SK-N-SH treated with all-trans-retinoic acid at 6 μM for 48 hours (cell line): Measurements from ENCODE around the gene TMED6.

Experiments
- ATAC-seq: fragments of 200-7000 bp; cut with Tn5 transposase; 3 replicates; pipeline ENCODE4 v1.9.1; 2020; ENCODE audit warnings: mild to moderate bottlenecking, moderate library complexity
- ARNTL ChIP-seq: fragments of 450-650 bp; formaldehyde crosslinking; IDR thresholded peaks from 2 replicates; pipeline ENCODE4 v1.5.0; 2020; ENCODE audit warnings: low read depth, mild to moderate bottlenecking, moderate library complexity, borderline replicate concordance
- BACH2 ChIP-seq: fragments of 250-450 bp; sonication (Bioruptor Pico); IDR thresholded peaks from 2 replicates; pipeline ENCODE4 v1.9.0; 2021; ENCODE audit warnings: mild to moderate bottlenecking, borderline replicate concordance
- CSDC2 ChIP-seq: fragments of 250-450 bp; sonication (Bioruptor Pico); IDR thresholded peaks from 2 replicates; pipeline ENCODE4 v1.5.0; 2020; ENCODE audit warnings: mild to moderate bottlenecking, moderate library complexity
- ESRRG ChIP-seq: fragments of 250-450 bp; sonication (Bioruptor Pico); IDR thresholded peaks from 2 replicates; pipeline ENCODE4 v1.6.1; 2021; ENCODE audit warnings: mild to moderate bottlenecking
- GLIS3 ChIP-seq: fragments of 250-450 bp; sonication (Bioruptor Pico); IDR thresholded peaks from 2 replicates; pipeline ENCODE4 v1.5.0; 2020; ENCODE audit warnings: mild to moderate bottlenecking, moderate library complexity
- ISL1 ChIP-seq: fragments of 250-450 bp; sonication (Bioruptor Pico); IDR thresholded peaks from 2 replicates; pipeline ENCODE4 v2.1.2; 2022; ENCODE audit warnings: mild to moderate bottlenecking, moderate library complexity
- PPARA ChIP-seq: fragments of 250-450 bp; sonication (Bioruptor Pico); IDR thresholded peaks from 2 replicates; pipeline ENCODE4 v1.5.0; 2020; ENCODE audit warnings: mild to moderate bottlenecking, borderline replicate concordance
- RARB ChIP-seq: fragments of 250-450 bp; sonication (Bioruptor Pico); IDR thresholded peaks from 2 replicates; pipeline ENCODE4 v1.8.0; 2021; ENCODE audit warnings: mild to moderate bottlenecking, moderate library complexity
- SNAI2 ChIP-seq: fragments of 250-450 bp; sonication (Bioruptor Pico); IDR thresholded peaks from 2 replicates; pipeline ENCODE4 v1.5.0; 2020; ENCODE audit warnings: mild to moderate bottlenecking, moderate library complexity
- TCF4 ChIP-seq: fragments of 250-450 bp; sonication (Bioruptor Pico); IDR thresholded peaks from 2 replicates; pipeline ENCODE4 v1.8.0; 2021; ENCODE audit warnings: mild to moderate bottlenecking, moderate library complexity, borderline replicate concordance
- ZC3H10 ChIP-seq: fragments of 250-450 bp; sonication (Bioruptor Pico); IDR thresholded peaks from 2 replicates; pipeline ENCODE4 v1.5.1; 2021; ENCODE audit warnings: mild to moderate bottlenecking, moderate library complexity
- ZFP3 ChIP-seq: fragments of 250-450 bp; sonication (Bioruptor Pico); IDR thresholded peaks from 2 replicates; pipeline ENCODE4 v1.5.0; 2020; ENCODE audit warnings: mild to moderate bottlenecking, moderate library complexity
- ZNF565 ChIP-seq: fragments of 450-650 bp; formaldehyde crosslinking; conservative IDR thresholded peaks from 2 replicates; pipeline ENCODE4 v1.5.0; 2020; ENCODE audit warnings: low read depth, mild to moderate bottlenecking, moderate library complexity
- ZNF70 ChIP-seq: fragments of 450-650 bp; formaldehyde crosslinking; IDR thresholded peaks from 2 replicates; pipeline ENCODE4 v1.5.0; 2020; ENCODE audit warnings: mild to moderate bottlenecking, moderate library complexity
- ZNF8 ChIP-seq: fragments of 450-650 bp; formaldehyde crosslinking; IDR thresholded peaks from 2 replicates; pipeline ENCODE4 v1.5.0; 2020; ENCODE audit warnings: mild to moderate bottlenecking, moderate library complexity
- TF ChIP-seq, protein P1 (sequence below): fragments of 250-450 bp; sonication (Bioruptor Pico); IDR thresholded peaks from 2 replicates; pipeline ENCODE4 v1.8.0; 2020; ENCODE audit warnings: mild to moderate bottlenecking, moderate library complexity, borderline replicate concordance
- TF ChIP-seq, protein P2 (sequence below): fragments of 250-450 bp; sonication (Bioruptor Pico); IDR thresholded peaks from 2 replicates; pipeline ENCODE4 v1.5.1; 2021; ENCODE audit warnings: mild to moderate bottlenecking, moderate library complexity
- TF ChIP-seq, protein P3 (sequence below): fragments of 250-450 bp; sonication (Bioruptor Pico); IDR thresholded peaks from 2 replicates; pipeline ENCODE4 v1.8.0; 2021; ENCODE audit warnings: low read depth, mild to moderate bottlenecking, moderate library complexity, borderline replicate concordance
- TF ChIP-seq, protein P4 (sequence below): fragments of 250-450 bp; sonication (Bioruptor Pico); IDR thresholded peaks from 2 replicates; pipeline ENCODE4 v1.5.1; 2020; ENCODE audit warnings: low read depth, mild to moderate bottlenecking, moderate library complexity

TMED6 gene

DNA sequence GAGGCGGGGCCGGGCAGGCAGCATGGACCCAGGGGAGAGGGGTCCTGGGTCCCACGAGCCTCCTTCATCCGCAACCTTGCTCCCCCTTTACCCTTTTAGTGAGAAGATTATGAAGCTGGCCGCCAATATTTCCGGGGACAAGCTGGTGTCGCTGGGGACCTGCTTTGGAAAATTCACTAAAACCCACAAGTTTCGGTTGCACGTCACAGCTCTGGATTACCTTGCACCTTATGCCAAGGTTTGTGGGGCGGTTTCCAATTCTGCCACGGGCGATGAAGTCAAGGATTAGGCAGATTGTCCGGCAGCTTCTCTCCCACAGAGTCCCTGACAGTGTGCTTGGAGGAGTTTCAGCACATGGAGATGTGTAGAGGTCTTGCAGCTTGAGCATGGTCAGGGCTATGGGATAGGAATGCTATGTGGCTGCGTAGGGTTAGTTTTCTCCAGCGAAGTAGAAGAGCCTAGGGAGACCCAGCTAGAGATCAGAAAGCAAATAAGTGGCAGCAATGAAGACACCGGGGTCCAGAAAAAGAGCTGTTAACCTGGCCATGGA is 11.4 kb downstream of the TMED6 start (continued):
- TF ChIP-seq, protein P1, sequence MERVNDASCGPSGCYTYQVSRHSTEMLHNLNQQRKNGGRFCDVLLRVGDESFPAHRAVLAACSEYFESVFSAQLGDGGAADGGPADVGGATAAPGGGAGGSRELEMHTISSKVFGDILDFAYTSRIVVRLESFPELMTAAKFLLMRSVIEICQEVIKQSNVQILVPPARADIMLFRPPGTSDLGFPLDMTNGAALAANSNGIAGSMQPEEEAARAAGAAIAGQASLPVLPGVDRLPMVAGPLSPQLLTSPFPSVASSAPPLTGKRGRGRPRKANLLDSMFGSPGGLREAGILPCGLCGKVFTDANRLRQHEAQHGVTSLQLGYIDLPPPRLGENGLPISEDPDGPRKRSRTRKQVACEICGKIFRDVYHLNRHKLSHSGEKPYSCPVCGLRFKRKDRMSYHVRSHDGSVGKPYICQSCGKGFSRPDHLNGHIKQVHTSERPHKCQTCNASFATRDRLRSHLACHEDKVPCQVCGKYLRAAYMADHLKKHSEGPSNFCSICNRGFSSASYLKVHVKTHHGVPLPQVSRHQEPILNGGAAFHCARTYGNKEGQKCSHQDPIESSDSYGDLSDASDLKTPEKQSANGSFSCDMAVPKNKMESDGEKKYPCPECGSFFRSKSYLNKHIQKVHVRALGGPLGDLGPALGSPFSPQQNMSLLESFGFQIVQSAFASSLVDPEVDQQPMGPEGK (CRISPR knock-in tag): no peak
- no peak for TF ChIP-seq PPARA (CRISPR knock-in tag)
- no peak for TF ChIP-seq ZNF70
- no peak for TF ChIP-seq ZC3H10 (CRISPR knock-in tag)
- no peak for TF ChIP-seq ISL1 (CRISPR knock-in tag)

DNA sequence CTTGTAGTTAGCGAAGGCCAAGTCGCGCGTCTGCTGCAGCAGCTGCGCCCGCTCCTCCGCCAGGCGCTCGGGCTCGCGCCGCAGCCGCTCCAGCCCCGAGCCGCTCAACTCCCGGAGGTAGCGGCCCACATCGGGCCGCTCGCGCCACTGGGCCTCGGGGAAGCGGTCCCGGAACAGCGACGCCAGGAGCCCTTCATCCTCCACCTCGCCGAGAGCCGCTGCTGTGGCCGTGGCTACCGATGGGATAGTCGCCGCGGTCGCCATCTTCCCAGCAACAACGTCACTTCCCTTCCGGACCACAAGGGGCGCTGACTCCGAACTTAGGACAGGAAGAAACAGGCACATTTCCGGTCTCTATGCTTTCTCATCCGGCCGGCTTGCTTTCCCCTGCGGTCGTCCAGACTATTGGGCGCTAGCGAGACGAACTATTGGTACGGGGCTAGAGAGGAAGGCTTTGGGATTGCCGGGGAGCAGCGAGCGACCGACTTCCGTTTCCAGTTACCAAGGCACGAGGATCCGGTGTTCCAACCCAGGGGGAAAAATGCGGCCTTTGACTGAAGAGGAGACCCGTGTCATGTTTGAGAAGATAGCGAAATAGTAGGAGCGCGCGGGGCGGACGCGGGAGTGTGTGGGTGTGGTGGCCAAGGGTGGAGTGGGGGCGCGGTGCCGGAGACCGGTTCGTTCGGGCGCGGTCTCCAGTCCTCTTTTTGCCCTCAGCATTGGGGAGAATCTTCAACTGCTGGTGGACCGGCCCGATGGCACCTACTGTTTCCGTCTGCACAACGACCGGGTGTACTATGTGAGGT is 12.1 kb downstream of the TMED6 start, which contains the start of the genes COG8 and NIP7:
Gene COG8 (minus strand): TSS at position 276 of the 806 bp plus-strand sequence. CDS start 12 bp downstream, at position 264.
Gene NIP7 (plus strand): TSS at position 484 of the 806 bp plus-strand sequence. CDS start 58 bp downstream, at position 542.
- TF ChIP-seq CSDC2: no peak
- TF ChIP-seq PPARA (CRISPR knock-in tag): no peak
- no peak for TF ChIP-seq TCF4 (CRISPR knock-in tag)
- TF ChIP-seq, protein P2, sequence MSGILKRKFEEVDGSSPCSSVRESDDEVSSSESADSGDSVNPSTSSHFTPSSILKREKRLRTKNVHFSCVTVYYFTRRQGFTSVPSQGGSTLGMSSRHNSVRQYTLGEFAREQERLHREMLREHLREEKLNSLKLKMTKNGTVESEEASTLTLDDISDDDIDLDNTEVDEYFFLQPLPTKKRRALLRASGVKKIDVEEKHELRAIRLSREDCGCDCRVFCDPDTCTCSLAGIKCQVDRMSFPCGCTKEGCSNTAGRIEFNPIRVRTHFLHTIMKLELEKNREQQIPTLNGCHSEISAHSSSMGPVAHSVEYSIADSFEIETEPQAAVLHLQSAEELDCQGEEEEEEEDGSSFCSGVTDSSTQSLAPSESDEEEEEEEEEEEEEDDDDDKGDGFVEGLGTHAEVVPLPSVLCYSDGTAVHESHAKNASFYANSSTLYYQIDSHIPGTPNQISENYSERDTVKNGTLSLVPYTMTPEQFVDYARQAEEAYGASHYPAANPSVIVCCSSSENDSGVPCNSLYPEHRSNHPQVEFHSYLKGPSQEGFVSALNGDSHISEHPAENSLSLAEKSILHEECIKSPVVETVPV (CRISPR knock-in tag): no peak
- TF ChIP-seq SNAI2 (CRISPR knock-in tag): no peak
- no peak for TF ChIP-seq ARNTL (CRISPR knock-in tag)
- TF ChIP-seq ZFP3 (CRISPR knock-in tag): no peak
- no peak for TF ChIP-seq ZNF70
- no peak for TF ChIP-seq ZNF8 (CRISPR knock-in tag)
- TF ChIP-seq ZNF565 (CRISPR knock-in tag): no peak
- no peak for TF ChIP-seq BACH2 (CRISPR knock-in tag)
- TF ChIP-seq, protein P3, sequence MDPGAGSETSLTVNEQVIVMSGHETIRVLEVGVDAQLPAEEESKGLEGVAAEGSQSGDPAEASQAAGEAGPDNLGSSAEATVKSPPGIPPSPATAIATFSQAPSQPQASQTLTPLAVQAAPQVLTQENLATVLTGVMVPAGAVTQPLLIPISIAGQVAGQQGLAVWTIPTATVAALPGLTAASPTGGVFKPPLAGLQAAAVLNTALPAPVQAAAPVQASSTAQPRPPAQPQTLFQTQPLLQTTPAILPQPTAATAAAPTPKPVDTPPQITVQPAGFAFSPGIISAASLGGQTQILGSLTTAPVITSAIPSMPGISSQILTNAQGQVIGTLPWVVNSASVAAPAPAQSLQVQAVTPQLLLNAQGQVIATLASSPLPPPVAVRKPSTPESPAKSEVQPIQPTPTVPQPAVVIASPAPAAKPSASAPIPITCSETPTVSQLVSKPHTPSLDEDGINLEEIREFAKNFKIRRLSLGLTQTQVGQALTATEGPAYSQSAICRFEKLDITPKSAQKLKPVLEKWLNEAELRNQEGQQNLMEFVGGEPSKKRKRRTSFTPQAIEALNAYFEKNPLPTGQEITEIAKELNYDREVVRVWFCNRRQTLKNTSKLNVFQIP: no peak
- TF ChIP-seq, protein P1 (CRISPR knock-in tag): no peak
- no peak for TF ChIP-seq ESRRG (CRISPR knock-in tag)
- no peak for TF ChIP-seq ISL1 (CRISPR knock-in tag)
- TF ChIP-seq RARB (CRISPR knock-in tag): no peak
- no peak for TF ChIP-seq ZC3H10 (CRISPR knock-in tag)
- peak; percentile 99 for ATAC-seq

DNA sequence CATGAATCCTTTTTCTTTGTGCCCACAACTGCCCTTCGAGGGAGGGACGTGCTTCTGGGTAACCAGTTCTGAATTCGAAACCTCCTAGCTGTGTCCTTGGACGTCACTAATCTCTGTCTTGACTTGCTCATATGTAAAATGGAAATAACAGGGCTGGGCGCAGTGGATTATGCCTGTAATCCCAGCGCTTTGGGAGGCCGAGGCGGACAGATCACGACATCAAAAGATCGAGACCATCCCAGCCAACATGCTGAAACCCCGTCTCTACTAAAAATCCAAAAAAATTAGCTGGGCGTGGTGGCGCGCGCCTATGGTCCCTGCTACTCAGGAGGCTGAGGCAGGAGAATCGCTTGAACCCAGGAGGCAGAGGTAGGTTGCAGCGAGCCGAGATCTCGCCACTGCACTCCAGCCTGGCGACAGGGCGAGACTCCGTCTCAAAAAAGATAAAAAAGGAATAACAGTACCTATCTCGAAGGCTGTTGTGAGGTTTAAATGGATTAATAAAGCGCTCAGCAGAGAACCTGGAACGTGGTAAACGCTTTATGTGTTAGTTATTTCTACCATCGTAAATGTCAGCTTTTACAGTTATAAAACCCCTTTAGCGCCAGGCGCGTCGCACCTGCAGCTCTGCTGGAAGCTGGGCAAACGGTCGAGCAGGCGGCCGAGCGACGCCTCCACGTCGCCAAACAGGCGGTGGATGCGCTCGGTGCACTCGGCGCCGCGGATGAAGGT is 12.9 kb downstream of the TMED6 start:
- peak; percentile 1; the same call in 2 of the 3 replicates for ATAC-seq
- TF ChIP-seq ESRRG (CRISPR knock-in tag) (no peak), GLIS3 (CRISPR knock-in tag) (no peak), ZNF8 (CRISPR knock-in tag) (no peak), PPARA (CRISPR knock-in tag) (no peak), ZC3H10 (CRISPR knock-in tag) (no peak), ARNTL (CRISPR knock-in tag) (no peak), RARB (CRISPR knock-in tag) (no peak), ZNF70 (no peak)
- TF ChIP-seq, protein P3: no peak
- TF ChIP-seq, protein P4, sequence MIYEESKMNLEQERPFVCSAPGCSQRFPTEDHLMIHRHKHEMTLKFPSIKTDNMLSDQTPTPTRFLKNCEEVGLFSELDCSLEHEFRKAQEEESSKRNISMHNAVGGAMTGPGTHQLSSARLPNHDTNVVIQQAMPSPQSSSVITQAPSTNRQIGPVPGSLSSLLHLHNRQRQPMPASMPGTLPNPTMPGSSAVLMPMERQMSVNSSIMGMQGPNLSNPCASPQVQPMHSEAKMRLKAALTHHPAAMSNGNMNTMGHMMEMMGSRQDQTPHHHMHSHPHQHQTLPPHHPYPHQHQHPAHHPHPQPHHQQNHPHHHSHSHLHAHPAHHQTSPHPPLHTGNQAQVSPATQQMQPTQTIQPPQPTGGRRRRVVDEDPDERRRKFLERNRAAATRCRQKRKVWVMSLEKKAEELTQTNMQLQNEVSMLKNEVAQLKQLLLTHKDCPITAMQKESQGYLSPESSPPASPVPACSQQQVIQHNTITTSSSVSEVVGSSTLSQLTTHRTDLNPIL (CRISPR knock-in tag): no peak
- TF ChIP-seq, protein P1 (CRISPR knock-in tag): no peak
